Epithelial cell of proximal tubule (primary cell): ENCODE results near the gene MPPED1. TPM values are rescaled to one million over a fixed set of nuclear protein-coding genes. Genes with fewer than 3 reads are reported as not detected.

Experiments used
- DNase-seq: peaks from one replicate; pipeline ENCODE4 v3.0.0-alpha.2; 2011; ENCODE audit warnings: low read depth
- H3K4me3 ChIP-seq: 2 replicates; pipeline ENCODE4 v1.5.1; 2011; ENCODE audit warnings: low read depth, mild to moderate bottlenecking, low read length
- total RNA-seq: library from RNA; depleted of rRNA; stranded (reverse); fragments of >200 nt; gene quantifications from 2 replicates; pipeline ENCODE4 v1.2.3, GENCODE V29; 2015
- TF ChIP-seq, protein P1 (sequence below): conservative IDR thresholded peaks from 2 replicates; pipeline ENCODE4 v1.5.1; 2012; ENCODE audit warnings: low read depth, mild to moderate bottlenecking, low read length

MPPED1 gene
- total RNA-seq, 1 donor from 2014 or later: not detected

DNA sequence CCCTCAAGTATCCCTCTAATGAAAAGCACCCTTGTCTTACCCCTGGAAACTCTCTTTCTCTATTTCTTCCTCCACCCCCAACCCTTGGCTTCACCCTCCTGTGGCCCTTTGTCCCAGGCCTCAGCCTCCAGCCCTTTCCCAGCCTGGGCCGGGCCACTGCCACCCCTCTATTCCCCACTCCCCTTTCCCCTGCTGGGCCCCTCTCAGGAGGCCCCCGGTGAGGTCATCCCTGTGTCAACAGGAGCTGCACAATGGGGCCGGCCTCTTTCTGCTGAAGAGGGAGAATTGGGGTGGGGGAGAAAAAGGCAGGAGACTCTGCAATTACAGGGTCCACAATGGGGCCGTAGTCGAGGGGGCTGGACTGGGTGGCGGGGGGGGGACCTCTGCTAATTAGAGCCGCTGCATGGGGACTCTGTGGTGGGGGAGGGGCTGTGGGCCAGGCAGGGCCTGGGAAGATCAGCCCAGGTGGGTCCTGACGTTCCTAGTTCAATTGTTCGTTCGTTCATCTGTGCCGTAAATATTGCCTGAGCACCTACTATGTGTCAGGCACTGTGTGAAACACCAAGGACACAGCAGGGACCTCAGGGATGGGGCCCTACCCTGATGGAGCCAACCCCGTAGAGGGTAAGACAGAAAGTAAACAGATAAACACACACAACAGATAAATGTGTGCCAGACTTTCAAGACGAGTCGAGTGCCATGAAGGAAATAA, 18.5 kb upstream of the MPPED1 start:
- TF ChIP-seq, protein P1, sequence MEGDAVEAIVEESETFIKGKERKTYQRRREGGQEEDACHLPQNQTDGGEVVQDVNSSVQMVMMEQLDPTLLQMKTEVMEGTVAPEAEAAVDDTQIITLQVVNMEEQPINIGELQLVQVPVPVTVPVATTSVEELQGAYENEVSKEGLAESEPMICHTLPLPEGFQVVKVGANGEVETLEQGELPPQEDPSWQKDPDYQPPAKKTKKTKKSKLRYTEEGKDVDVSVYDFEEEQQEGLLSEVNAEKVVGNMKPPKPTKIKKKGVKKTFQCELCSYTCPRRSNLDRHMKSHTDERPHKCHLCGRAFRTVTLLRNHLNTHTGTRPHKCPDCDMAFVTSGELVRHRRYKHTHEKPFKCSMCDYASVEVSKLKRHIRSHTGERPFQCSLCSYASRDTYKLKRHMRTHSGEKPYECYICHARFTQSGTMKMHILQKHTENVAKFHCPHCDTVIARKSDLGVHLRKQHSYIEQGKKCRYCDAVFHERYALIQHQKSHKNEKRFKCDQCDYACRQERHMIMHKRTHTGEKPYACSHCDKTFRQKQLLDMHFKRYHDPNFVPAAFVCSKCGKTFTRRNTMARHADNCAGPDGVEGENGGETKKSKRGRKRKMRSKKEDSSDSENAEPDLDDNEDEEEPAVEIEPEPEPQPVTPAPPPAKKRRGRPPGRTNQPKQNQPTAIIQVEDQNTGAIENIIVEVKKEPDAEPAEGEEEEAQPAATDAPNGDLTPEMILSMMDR: no peak
- no peak for DNase-seq
- no peak overlapping the region for H3K4me3 ChIP-seq

DNA sequence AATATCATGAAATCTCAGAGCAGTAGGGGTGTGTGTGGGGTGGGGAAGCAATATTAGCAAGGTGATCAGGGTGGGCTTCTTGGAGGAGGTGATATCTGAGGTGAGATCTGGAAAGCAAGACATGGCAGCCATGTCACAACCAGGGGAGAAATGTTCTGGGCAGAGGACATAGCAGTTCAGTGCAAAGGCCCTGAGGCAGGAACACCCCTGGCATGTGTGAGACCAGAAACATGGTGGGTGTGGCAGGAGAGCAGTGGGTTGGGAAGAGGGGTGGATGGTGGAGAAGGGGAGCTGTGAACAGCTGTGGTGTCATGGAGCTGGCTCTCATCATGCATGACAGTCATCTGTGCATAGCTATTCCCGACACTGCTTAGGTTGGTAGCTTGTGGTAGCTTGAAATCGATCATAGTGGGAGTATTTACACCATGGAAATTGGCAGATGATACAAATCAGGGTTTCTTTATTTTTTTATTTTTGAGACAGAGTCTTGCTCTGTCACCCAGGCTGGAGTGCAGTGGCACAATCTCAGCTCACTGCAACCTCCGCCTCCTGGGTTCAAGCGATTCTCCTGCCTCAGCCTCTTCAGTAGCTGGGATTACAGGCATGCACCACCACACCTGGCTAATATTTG, 17.9 kb upstream of the MPPED1 start:
- TF ChIP-seq, protein P1: no peak
- DNase-seq: no peak
- H3K4me3 ChIP-seq: no peak overlapping the region

DNA sequence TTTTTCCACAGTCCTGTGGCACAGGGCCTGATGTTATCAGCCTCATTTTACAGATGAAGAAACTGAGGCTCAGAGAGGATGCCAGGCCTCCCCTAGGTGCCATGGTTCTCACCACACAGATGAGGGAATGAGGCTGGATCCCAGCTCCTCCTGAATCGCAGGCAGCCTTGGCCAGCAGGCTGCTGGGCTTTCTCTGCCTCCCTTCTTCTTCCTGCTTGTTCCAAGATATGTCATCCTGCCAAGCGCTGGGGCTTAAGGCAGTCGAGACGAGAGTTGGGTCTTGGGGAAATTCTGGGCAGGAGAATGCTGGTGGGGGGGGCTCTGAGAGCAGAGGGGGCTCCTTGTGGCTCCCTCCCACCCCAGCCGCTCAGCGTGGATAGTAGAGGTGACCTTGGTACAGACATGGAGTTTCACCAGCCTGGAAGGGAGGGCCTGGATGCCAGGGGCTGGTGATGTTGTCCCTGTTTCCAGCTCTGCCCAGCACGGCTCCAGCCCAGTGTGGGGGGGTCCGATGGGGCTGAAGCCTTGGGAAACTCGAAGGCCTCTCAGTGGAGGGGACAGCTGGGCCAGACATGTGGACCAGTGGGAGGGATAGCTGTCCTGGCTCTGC, 16.6 kb upstream of the MPPED1 start:
- no peak for DNase-seq
- TF ChIP-seq, protein P1: no peak
- H3K4me3 ChIP-seq: no peak overlapping the region

DNA sequence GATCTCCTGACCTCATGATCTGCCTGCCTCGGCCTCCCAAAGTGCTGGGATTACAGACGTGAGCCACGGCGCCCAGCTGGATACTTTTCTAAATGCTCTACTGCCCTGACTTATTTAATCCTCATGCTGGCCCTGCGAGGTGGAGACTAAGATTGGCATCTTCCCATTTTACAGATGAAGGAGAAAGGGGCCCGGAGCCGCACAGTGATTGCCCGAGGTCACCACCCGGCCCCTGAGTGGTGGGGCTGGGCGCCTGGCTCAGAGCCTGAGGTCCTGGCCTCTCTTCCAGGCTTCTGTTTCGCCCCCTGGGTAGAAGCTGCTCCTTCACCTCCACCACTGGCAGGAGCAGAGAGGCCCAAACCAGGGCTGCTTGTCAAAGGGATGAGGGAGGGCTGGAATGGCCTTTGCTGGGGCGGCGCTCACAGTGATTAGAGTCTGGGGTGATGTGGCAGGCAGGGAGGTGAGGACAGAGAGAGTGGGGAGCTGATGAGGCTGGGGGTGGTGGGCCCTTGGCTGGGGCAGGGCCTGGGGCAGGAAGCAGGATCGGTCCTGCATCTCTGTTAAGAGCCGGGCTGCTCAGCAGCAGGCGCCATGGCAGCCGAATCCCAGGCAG, 15.4 kb upstream of the MPPED1 start:
- TF ChIP-seq, protein P1: no peak
- no peak overlapping the region for H3K4me3 ChIP-seq
- DNase-seq: no peak

DNA sequence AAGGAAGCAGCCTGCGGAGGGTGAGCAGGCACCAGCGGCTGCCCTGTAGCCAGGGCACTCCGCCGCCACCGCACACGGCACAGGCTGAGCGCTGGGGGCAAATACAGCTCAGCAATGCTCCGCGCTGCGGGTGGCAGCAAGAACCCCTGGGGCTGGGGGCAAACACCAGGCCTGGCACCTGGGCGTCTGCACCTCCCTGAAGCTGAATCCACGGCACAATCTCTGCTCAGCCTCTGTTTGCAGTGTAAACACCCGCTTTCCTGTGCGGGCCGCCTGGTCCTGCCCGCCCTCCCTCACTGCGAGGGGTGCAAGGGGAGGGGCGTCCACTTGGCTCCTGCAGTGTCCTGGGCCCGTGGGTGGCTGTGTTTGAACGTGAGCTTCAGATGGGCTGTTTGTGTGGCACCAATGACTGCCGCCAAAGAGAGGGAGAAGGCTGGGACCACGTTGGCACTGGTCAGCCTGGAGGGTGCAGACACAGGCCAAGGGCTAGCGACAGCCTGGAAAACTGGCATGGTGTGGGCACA, 14.8 kb upstream of the MPPED1 start:
- no peak overlapping the region for H3K4me3 ChIP-seq
- no peak for DNase-seq
- TF ChIP-seq, protein P1: no peak

DNA sequence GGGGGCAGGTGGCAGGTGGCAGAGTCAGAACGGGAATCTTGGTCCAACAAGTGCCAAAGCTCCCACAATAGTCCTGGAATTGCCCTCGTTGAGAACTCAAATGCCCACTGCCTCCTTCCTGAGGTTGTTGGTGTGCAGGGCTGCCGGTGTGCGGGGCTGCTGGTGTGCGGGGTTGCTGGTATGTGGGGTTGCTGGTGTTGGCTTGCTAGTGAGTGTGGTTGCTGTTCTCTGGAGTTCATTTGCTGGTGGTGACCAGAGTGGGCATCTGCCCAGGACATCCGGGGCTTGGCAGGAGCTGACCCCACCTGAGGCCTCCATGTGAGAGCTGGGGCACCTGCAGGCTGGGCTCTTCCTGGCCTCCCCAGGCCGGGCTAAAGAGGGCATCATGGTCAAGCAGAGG, 14.0 kb upstream of the MPPED1 start:
- no peak for DNase-seq
- TF ChIP-seq, protein P1: no peak
- H3K4me3 ChIP-seq: no peak overlapping the region
